ENCODE measurements around the gene SUSD6.
"Not testable (repeated sequence)": the region's sequence is repeated elsewhere in the genome, so short reads cannot be mapped to it uniquely, and the experiment has no call there.

SUSD6 gene

GRCh38 chr14:69719501-69719951 is 108.1 kb downstream of the SUSD6 start:
- DNase-seq, result no peak

GRCh38 chr14:69720912-69721311 is 109.5 kb downstream of the SUSD6 start:
- DNase-seq, result no peak

DNA sequence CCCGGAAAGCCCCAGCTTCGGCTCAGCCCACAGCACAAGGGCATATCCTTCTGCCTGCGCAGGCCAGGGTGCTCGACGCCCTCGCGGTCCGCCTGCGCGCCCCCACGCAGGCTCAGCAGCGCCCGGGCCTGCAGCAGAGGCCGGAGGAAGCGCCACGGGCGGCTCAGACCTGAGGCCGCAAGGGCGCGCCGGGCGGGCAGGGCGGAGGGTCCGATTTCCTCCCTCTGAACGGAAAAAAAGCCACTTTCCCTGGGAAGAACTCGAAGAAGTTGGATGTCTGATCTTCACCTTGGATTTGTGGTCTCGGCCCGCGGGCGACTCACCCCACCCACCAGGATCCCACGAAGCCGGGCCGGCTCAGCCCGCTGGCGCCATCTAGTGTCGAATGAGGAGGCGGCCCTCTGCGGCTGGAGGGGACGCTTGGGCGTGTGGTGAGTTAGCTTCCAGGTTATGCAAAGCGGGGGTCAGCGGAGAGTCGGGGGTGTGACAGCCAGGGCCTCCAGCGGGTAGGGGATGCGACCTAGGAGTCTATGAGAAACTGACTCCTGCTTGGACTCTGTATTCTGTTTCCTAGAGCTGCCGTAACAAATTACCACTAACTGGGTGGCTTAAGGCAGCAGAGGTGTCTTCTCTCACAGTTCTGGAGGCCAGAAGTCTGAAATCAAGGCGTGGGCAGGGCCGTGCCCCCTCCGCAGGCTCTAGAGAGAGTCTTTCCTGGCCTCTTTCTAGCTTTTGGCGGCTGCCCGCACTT is 115.5 kb downstream of the SUSD6 start:
- DNase-seq, result peak; percentile 68

GRCh38 chr14:69727860-69728259 is 116.5 kb downstream of the SUSD6 start:
- no peak for DNase-seq

DNA sequence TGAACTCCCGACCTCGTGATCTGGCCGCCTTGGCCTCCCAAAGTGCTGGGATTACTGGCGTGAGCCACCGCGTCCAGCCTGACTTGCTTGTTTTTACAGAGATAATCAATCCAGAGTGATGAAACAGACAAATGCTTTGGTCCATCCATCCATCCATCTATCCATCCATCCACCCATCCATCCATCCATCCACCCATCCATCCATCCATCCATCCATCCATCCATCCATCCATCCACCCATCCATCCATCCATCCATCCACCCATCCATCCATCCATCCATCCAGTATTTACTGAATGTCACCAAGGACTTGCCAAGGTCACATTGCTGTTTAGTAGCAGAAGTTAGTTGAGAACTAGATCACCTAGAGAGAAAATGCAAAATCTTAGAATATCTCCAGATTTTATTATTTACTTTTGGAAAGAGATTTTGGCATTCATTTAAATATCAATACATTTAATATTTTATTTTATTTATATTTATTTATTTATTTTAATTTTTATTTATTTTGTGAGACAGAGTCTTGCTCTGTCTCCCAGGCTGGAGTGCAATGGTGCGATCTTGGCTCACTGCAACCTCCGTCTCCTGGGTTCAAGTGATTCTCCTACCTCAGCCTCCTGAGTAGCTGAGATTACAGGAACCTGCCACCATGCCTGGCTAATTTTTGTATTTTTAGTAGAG is 120.7 kb downstream of the SUSD6 start:
- DNase-seq, result not testable (repeated sequence)

DNA sequence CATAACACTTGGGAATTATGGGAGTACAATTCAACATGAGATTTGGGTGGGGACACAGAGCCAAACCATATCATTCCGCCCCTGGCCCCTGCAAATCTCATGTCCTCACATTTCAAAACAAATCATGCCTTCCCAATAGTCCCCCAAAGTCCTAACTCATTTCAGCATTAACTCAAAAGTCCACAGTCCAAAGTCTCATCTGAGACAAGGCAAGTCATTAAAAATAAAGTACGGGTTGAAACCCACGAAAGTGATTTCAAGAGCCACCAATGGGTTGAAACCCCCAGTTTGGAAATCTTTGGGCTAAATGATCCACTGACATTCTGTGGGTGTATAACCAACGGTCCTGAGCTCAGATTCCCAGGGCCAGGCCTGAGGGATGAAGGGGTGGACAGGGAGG is 125.0 kb downstream of the SUSD6 start:
- not testable (repeated sequence) for DNase-seq

DNA sequence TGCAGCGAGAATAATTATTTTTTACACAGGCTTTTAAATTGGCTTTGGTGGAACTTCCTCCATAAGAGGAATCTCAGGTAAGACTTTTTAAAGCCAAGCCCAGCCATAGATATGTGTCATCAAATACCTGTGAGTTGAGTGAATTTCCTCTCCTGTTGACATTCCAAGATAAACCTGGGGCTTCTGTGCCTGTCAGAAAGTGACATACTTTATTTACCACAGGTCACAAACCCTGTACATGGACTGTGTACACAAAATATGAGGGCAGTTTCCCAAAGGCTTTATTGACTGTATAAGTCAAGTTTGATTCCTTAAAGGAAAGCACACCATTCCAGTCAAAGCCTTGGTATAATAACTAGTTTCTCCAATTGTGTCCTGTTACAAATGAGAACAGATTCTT is 129.7 kb downstream of the SUSD6 start:
- no peak for DNase-seq

- DNase-seq, result no peak
These were observed 138.6 kb downstream of the SUSD6 start for GRCh38 chr14:69749956-69750355.

DNA sequence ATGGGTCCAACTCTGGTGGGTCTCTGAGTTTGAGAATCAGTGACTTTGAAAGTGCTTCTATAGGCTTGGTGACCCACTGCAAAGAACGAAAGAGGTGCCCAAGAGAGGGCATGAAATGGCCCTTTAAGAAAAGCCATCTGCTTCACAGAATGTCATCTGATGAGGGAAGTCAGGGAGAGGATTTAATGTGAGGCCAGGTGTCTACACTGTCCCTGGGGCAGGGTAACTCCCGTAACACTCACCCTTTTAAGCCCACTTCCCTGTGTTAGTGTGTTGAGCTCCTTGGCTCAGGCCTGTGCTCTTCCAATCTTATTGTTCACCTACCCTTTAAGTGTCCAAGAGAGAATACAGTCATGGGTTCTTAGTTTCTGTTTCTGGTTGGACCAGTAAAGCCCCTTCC is 139.1 kb downstream of the SUSD6 start:
- DNase-seq, result no peak

GRCh38 chr14:69752773-69753172 is 141.4 kb downstream of the SUSD6 start:
- DNase-seq, result no peak

GRCh38 chr14:69753860-69754259 is 142.5 kb downstream of the SUSD6 start:
- no peak for DNase-seq

- no peak for DNase-seq
These were observed 143.1 kb downstream of the SUSD6 start for GRCh38 chr14:69754487-69754886.

- DNase-seq, result no peak
These were observed 143.9 kb downstream of the SUSD6 start for GRCh38 chr14:69755296-69755695.

- no peak for DNase-seq
These were observed 144.4 kb downstream of the SUSD6 start for GRCh38 chr14:69755784-69756183.

DNA sequence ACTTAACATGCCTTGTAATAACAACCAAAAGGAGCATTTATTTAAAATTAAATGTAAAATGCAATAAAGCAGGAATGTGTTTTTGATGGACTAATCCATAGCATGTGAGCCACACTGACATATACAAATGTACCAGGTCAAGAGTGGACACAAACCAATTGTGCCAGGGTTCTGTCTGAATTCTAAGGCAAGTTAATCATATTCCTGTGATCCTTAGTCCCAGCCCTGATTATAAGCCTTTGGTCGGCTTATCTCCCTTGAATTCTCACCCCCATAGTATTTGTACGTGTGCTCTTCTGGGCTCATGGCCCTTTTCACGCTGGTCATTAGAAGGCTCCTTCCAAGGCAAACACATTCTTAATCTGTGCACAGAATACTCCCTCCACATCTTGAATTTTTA is 144.9 kb downstream of the SUSD6 start:
- no peak for DNase-seq

DNA sequence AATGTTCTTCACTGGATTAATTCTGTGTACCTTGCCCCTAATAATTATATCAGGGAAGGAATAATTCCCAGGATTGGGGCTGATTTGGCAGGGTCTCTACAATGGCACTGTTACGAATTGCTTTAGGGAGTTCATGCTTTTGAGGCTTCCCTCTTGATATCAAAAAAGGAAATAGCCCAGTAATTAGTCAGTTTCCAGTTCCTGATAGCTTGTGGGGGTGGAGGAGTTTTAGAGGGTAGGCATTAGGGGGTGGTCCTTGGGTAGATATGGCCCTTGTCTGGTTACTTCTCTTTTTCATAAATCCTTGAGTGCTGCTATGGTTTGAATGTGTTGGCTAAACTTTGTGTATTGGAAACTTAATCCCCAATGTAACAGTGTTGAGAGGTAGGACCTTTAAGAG is 149.4 kb downstream of the SUSD6 start:
- DNase-seq, result no peak

DNA sequence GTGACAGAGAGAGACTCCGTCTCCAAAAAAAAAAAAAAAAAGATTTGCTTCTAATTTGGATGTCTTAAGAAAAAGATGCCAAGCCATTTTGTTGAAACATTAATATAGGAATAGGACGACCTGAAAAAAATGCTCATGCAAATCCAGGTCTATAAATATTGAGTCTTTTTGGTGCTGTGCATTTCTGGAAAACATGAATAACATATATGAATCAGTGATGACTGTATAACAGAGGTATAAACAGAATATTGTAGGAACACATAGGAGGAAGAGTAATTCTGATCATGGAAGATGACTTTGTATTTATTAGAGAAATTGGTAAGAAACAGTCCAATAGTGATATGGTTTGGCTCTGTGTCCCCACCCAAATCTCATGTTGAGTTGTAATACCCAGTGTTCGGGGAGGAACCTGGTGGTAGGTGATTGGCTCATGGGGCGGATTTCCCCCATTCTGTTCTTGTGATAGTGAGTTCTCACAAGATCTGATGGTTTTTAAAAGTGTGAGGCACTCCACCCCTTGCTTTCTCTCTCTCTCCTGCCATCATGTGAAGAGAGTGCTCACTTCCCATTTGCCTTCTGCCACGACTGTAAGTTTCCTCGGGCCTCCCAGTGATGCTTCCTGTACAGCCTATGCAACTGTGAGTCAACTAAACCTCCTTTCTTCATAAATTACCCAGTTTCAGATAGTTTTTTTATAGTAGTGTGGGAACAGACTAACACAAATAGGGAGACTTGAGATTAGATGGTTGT is 152.5 kb downstream of the SUSD6 start:
- DNase-seq, result no peak

Measured in RPMI8226 (cell line).